Endothelial cell of umbilical vein (primary cell): ENCODE results near the gene METTL8. TPM values are rescaled to one million over a fixed set of nuclear protein-coding genes. Genes with fewer than 3 reads are reported as not detected.
A peak's percentile ranks its signal among the peaks of the same experiment; 100 is the strongest.
"Not testable (repeated sequence)": the region's sequence is repeated elsewhere in the genome, so short reads cannot be mapped to it uniquely, and the experiment has no call there.

Source experiments
- BruUV-seq: library from RNA; stranded (reverse); fragments of 400-500 nt; replicated peaks from 2 replicates; lab custom pipeline; 2021; lab: Mats Ljungman, UMichigan
- CTCF ChIA-PET: fragments of 300-600, 350-600 bp; sonication (Branson Sonifier 250); formaldehyde crosslinking; loops from one replicate; lab custom pipeline; 2021; ENCODE audit warnings: antibody characterized with exemption, inconsistent platforms; lab: Charles Lee
- POLR2A ChIA-PET: fragments of 300-600, 350-600 bp; sonication (Branson Sonifier 250); formaldehyde crosslinking; loops from one replicate; lab custom pipeline; 2021; ENCODE audit warnings: antibody characterized with exemption, inconsistent platforms; lab: Charles Lee
- DNase-seq: peaks from one replicate; pipeline ENCODE4 v3.0.0-alpha.2; 2011; ENCODE audit warnings: low read depth, low spot score
- FAIRE-seq: peaks from 2 replicates; lab custom pipeline; 2011; peaks lifted over from hg19 to GRCh38; lab: Jason Lieb, UNC
- H2AFZ ChIP-seq: 2 replicates; pipeline ENCODE4 v1.6.0; 2012; ENCODE audit warnings: low read depth, low read length, control low read depth, inconsistent platforms
- H3K27ac ChIP-seq: 2 replicates; pipeline ENCODE4 v1.5.1; 2011; ENCODE audit warnings: low read depth, mild to moderate bottlenecking, control low read depth, low read length, moderate library complexity; ENCODE audit not compliant: insufficient read depth
- H3K27me3 ChIP-seq, 2 experiments: 2 replicates each; pipeline versions ENCODE4 v1.6.0 to v1.6.1; 2011; ENCODE audit warnings: low read length in 2 of 2, mixed read lengths in 1 of 2; ENCODE audit not compliant: control insufficient read depth in 2 of 2, insufficient read depth in 2 of 2
- H3K36me3 ChIP-seq, 2 experiments: 2 replicates in 1 of 2; 3 replicates in 1 of 2; pipeline ENCODE4 v1.5.1; 2011; ENCODE audit warnings: low read length in 2 of 2, mild to moderate bottlenecking in 1 of 2, moderate library complexity in 1 of 2; ENCODE audit not compliant: control insufficient read depth in 2 of 2, insufficient read depth in 2 of 2; ENCODE audit errors: extremely low read depth in 1 of 2
- H3K4me1 ChIP-seq: 3 replicates; pipeline ENCODE4 v1.5.1; 2011; ENCODE audit warnings: mild to moderate bottlenecking, low read length; ENCODE audit not compliant: control insufficient read depth, insufficient read depth; ENCODE audit errors: extremely low read depth
- H3K4me2 ChIP-seq: 2 replicates; pipeline ENCODE4 v1.6.1; 2011; ENCODE audit warnings: low read length, control low read depth, mixed read lengths; ENCODE audit not compliant: insufficient read depth
- H3K4me3 ChIP-seq, 3 experiments: fragments of 200-600 bp in 1 of 3; sonication (generic), shearing (Covaris generic) in 1 of 3; replicated peaks in 1 of 3; 2 replicates each; pipeline ENCODE4 v1.5.1; 2011 to 2016; ENCODE audit warnings: control low read depth in 3 of 3, low read length in 3 of 3, mild to moderate bottlenecking in 2 of 3, inconsistent platforms in 1 of 3, low read depth in 1 of 3, moderate library complexity in 1 of 3; ENCODE audit not compliant: insufficient read depth in 1 of 3
- H3K79me2 ChIP-seq: 2 replicates; pipeline ENCODE4 v1.6.0; 2012; ENCODE audit warnings: low read length, inconsistent platforms; ENCODE audit not compliant: control insufficient read depth, insufficient read depth
- H3K9ac ChIP-seq: replicated peaks from 2 replicates; pipeline ENCODE3; 2011; ENCODE audit warnings: low read length, control low read depth; ENCODE audit not compliant: insufficient read depth; ENCODE audit errors: extremely low read depth
- H3K9me1 ChIP-seq: replicated peaks from 3 replicates; pipeline ENCODE4 v1.6.0; 2011; ENCODE audit warnings: mild to moderate bottlenecking, low read length; ENCODE audit not compliant: control insufficient read depth, insufficient read depth; ENCODE audit errors: extremely low read depth
- H3K9me3 ChIP-seq: replicated peaks from 2 replicates; pipeline ENCODE4 v1.5.1; 2012; ENCODE audit warnings: low read length, inconsistent platforms; ENCODE audit not compliant: control insufficient read depth, insufficient read depth
- H4K20me1 ChIP-seq: replicated peaks from 2 replicates; pipeline ENCODE3; 2011; ENCODE audit warnings: mild to moderate bottlenecking, low read length; ENCODE audit not compliant: control insufficient read depth, insufficient read depth; ENCODE audit errors: extremely low read depth
- CTCF ChIP-seq, 2 donors: IDR thresholded peaks; 1 replicate in 1 of 2; 2 replicates in 1 of 2; pipeline ENCODE4 v1.5.1; 2011; ENCODE audit warnings: low read length in 2 of 2, mild to moderate bottlenecking in 2 of 2, moderate library complexity in 2 of 2, control low read depth in 1 of 2, inconsistent platforms in 1 of 2, low read depth in 1 of 2; ENCODE audit not compliant: insufficient read depth in 1 of 2; ENCODE audit errors: extremely low read depth in 1 of 2
- EZH2 ChIP-seq: IDR thresholded peaks from 2 replicates; pipeline ENCODE4 v1.6.1; 2012; ENCODE audit warnings: borderline replicate concordance, low read depth, mild to moderate bottlenecking, moderate library complexity, low read length, inconsistent platforms; ENCODE audit not compliant: severe bottlenecking
- FOS ChIP-seq: IDR thresholded peaks from 2 replicates; pipeline ENCODE4 v1.6.1; 2011; ENCODE audit warnings: mild to moderate bottlenecking, low read length, moderate library complexity, borderline replicate concordance; ENCODE audit not compliant: insufficient read depth
- GATA2 ChIP-seq: IDR thresholded peaks from 2 replicates; pipeline ENCODE4 v1.7.0; 2011; ENCODE audit warnings: low read depth, mild to moderate bottlenecking, moderate library complexity, mixed read lengths, low read length; ENCODE audit not compliant: insufficient read length, insufficient read depth
- JUN ChIP-seq: IDR thresholded peaks from 2 replicates; pipeline ENCODE4 v1.6.1; 2011; ENCODE audit warnings: borderline replicate concordance, low read depth; ENCODE audit not compliant: insufficient read length, insufficient read depth
- MAX ChIP-seq: IDR thresholded peaks from 2 replicates; pipeline ENCODE4 v1.6.1; 2011; ENCODE audit not compliant: insufficient read depth, insufficient read length
- MYC ChIP-seq: IDR thresholded peaks from one replicate; pipeline ENCODE4 v1.6.1; 2011; ENCODE audit warnings: mild to moderate bottlenecking, low read depth, low read length
- POLR2A ChIP-seq: IDR thresholded peaks from 2 replicates; pipeline ENCODE4 v1.6.1; 2012; ENCODE audit warnings: low read depth, mild to moderate bottlenecking, control low read depth, low read length
- POLR2AphosphoS5 ChIP-seq: IDR thresholded peaks from 2 replicates; pipeline ENCODE4 v1.6.1; 2012; ENCODE audit warnings: low read depth, mild to moderate bottlenecking, control low read depth, low read length, moderate library complexity; ENCODE audit not compliant: insufficient read depth
- dilution Hi-C: fragments of 300-500 bp; cut with MboI; formaldehyde crosslinking; loops from one replicate; pipeline ENCODE4 v1.15.0; 2019; ENCODE audit warnings: low sequenced_read_pairs; ENCODE audit not compliant: extremely low pct_ligation_motif_present
- intact Hi-C: fragments of 100-400 bp; cut with micrococcal nuclease; formaldehyde crosslinking; loops from one replicate; pipeline ENCODE4 v1.10.0; 2022
- polyA plus RNA-seq, 4 experiments: library from polyadenylated mRNA; depleted of rRNA in 3 of 4; stranded (reverse) in 3 of 4; unstranded in 1 of 4; fragments of >200 nt; gene quantifications; 2 replicates each; pipeline versions ENCODE4 v1.2.1 to v1.2.3, GENCODE V29; 2011 to 2012; ENCODE audit warnings: missing spikeins in 1 of 4
- total RNA-seq: library from RNA; stranded (reverse); gene quantifications from 2 replicates; pipeline ENCODE4 v1.2.3, GENCODE V29; 2021

Gene METTL8
- total and polyA plus RNA-seq, 2 donors (not counting 3 experiments of a cell fraction or from before 2014, with no cell fraction given), result 7.0 to 20.2 TPM

GRCh38 chr2:171416009-171416926, 17.5 kb downstream of the METTL8 start:
- H4K20me1 ChIP-seq, result no peaks in the 10 kb centered on the region
- peak overlapping the region; percentile 12 for H2AFZ ChIP-seq
- no peaks in the 10 kb centered on the region for H3K36me3 ChIP-seq
- TF ChIP-seq POLR2AphosphoS5 (no peak), GATA2 (no peak), EZH2 (no peak), JUN (no peak), MAX (no peak), CTCF (IDR thresholded peaks at IDR 0.05; ENCODE audit: extremely low read depth in 1 of 2, insufficient read depth in 1 of 2, low read depth in 1 of 2, low read length in 2 of 2) (peak; percentile 84 to 85), MYC (no peak), FOS (peak; percentile 50), POLR2A (no peak)
- H3K27me3 ChIP-seq, result no peaks in the 10 kb centered on the region
- H3K9me1 ChIP-seq, result no peaks in the 10 kb centered on the region
- H3K4me3 ChIP-seq, result no peak overlapping the region
- dilution Hi-C loops (no loop called here), intact Hi-C loops (loop anchor here (1.0 to 2.0 kb wide), 6 partner anchors 69 to 487 kb away; partner anchors contain the start of gene GORASP2)
- ChIA-PET CTCF (interaction anchor here (0.6 to 2.7 kb wide), 75 partner anchors 8 to 711 kb away, joined by 3 to 86 read pairs (median 4); partner anchors contain the start of genes DCAF17, GORASP2, METTL8 and TLK1), POLR2A (interaction anchor here (1.1 to 1.5 kb wide), 2 partner anchors 18 to 444 kb away, joined by 3 to 5 read pairs; partner anchors contain the start of genes DCAF17 and METTL8)
- no TSS peak for BruUV-seq
- H3K9me3 ChIP-seq, result no peaks in the 10 kb centered on the region
- H3K79me2 ChIP-seq, result peaks cover under 1% of the 10 kb centered on the region
- no peak overlapping the region for H3K27ac ChIP-seq
- peak overlapping the region; percentile 7 for H3K4me2 ChIP-seq
- no peak overlapping the region for H3K9ac ChIP-seq
- DNase-seq (peak; percentile 95), FAIRE-seq (peak; percentile 91)
- peaks cover 13% of the 10 kb centered on the region for H3K4me1 ChIP-seq

GRCh38 chr2:171414645-171415044, 19.1 kb downstream of the METTL8 start:
- H2AFZ ChIP-seq, H3K4me3 ChIP-seq, dilution Hi-C loops, H3K27me3 ChIP-seq, DNase-seq, FAIRE-seq, H3K79me2 ChIP-seq, H3K4me2 ChIP-seq, H4K20me1 ChIP-seq, H3K9me1 ChIP-seq, H3K36me3 ChIP-seq, H3K9me3 ChIP-seq, intact Hi-C loops, BruUV-seq, H3K9ac ChIP-seq, H3K27ac ChIP-seq: not testable (repeated sequence)
- CTCF ChIA-PET, result interaction anchor here (1.1 to 2.1 kb wide), 2 partner anchors 9 to 256 kb away, joined by 3 to 7 read pairs; no protein-coding TSS in a partner anchor
- POLR2A ChIA-PET, result interaction anchor here (0.6 kb wide), 1 partner anchor 690 kb away, joined by 7 read pairs; no protein-coding TSS in a partner anchor
- H3K4me1 ChIP-seq, result peaks cover 29% of the 10 kb centered on the region
